ENCODE measurements around the gene SHH. TPM values are rescaled to one million over a fixed set of nuclear protein-coding genes. Genes with fewer than 3 reads are reported as not detected.

The SHH gene
- total and polyA plus RNA-seq, 12 donors = not detected

- DNase-seq (no peak), ATAC-seq (no peak)
- intact Hi-C loops (cut with DNase I) = loop anchor here in 4 of 10 donors (5.0 to 10.0 kb wide), 3 partner anchors 659 to 951 kb away; no protein-coding TSS in a partner anchor
- H3K27me3 ChIP-seq = peaks cover 18 to 95% (median 92%) of the 10 kb centered on the region in 7 donors
- no peaks in the 10 kb centered on the region for H3K9me3 ChIP-seq
- H3K27ac ChIP-seq = no peak overlapping the region
- H3K4me1 ChIP-seq = peaks cover 3 to 32% (median 17%) of the 10 kb centered on the region in 9 donors
- H3K4me3 ChIP-seq = no peak overlapping the region
- TF ChIP-seq CTCF (IDR thresholded peaks at IDR 0.05) = no peak
- 3 to 8% methylated on average over 19 of the region's 19 CpGs for WGBS, 2 donors
- no peaks in the 10 kb centered on the region for H3K36me3 ChIP-seq
These were observed 1.5 kb upstream of the SHH start for GRCh38 chr7:155813546-155814315.

GRCh38 chr7:155813125-155813524 is 862 bp upstream of the SHH start:
- WGBS, 2 donors = 5 to 6% methylated on average over 8 of the region's 8 CpGs
- H3K9me3 ChIP-seq = no peaks in the 10 kb centered on the region
- no peak for ATAC-seq
- no peaks in the 10 kb centered on the region for H3K36me3 ChIP-seq
- intact Hi-C loops (cut with DNase I) = loop anchor here in 4 of 10 donors (5.0 to 10.0 kb wide), 3 partner anchors 659 to 952 kb away; no protein-coding TSS in a partner anchor
- no peak overlapping the region for H3K4me3 ChIP-seq
- H3K4me1 ChIP-seq = peaks cover 3 to 38% (median 23%) of the 10 kb centered on the region in 9 donors
- no peak for TF ChIP-seq CTCF (IDR thresholded peaks at IDR 0.05)
- H3K27me3 ChIP-seq = peaks cover 24 to 95% (median 93%) of the 10 kb centered on the region in 7 donors
- DNase-seq = no peak
- H3K27ac ChIP-seq = no peak overlapping the region

- no peak overlapping the region for H3K27ac ChIP-seq
- no peaks in the 10 kb centered on the region for H3K9me3 ChIP-seq
- H3K4me3 ChIP-seq = no peak overlapping the region
- no peak for TF ChIP-seq CTCF (IDR thresholded peaks at IDR 0.05)
- ATAC-seq (no peak), DNase-seq (no peak)
- 2 to 3% methylated on average over 13 of the region's 13 CpGs for WGBS, 2 donors
- H3K4me1 ChIP-seq = peaks cover 3 to 40% (median 27%) of the 10 kb centered on the region in 9 donors
- no peaks in the 10 kb centered on the region for H3K36me3 ChIP-seq
- intact Hi-C loops (cut with DNase I) = loop anchor here in 4 of 10 donors (5.0 to 10.0 kb wide), 3 partner anchors 661 to 953 kb away; no protein-coding TSS in a partner anchor
- H3K27me3 ChIP-seq = peaks cover 31 to 100% (median 98%) of the 10 kb centered on the region in 7 donors
These were observed 736 bp downstream of the SHH start for GRCh38 chr7:155811560-155811894.

- peaks cover 33 to 100% (median 100%) of the 10 kb centered on the region in 7 donors for H3K27me3 ChIP-seq
- peaks cover 5 to 46% (median 30%) of the 10 kb centered on the region in 9 donors for H3K4me1 ChIP-seq
- 2 to 4% methylated on average over 21 of the region's 21 CpGs for WGBS, 2 donors
- no peaks in the 10 kb centered on the region for H3K36me3 ChIP-seq
- no peaks in the 10 kb centered on the region for H3K9me3 ChIP-seq
- no peak overlapping the region for H3K27ac ChIP-seq
- DNase-seq (no peak), ATAC-seq (no peak)
- intact Hi-C loops (cut with DNase I) = loop anchor here in 4 of 10 donors (5.0 to 10.0 kb wide), 3 partner anchors 661 to 954 kb away; no protein-coding TSS in a partner anchor
- no peak overlapping the region for H3K4me3 ChIP-seq
- TF ChIP-seq CTCF (IDR thresholded peaks at IDR 0.05) = no peak
These were observed 1.3 kb downstream of the SHH start for GRCh38 chr7:155810770-155811559.
